Endothelial cell of umbilical vein (primary cell): ENCODE measurements around the gene NUDT2.

Experiments
- CTCF ChIP-seq, 2 donors: IDR thresholded peaks; 1 replicate in 1 of 2; 2 replicates in 1 of 2; pipeline ENCODE4 v1.5.1; 2011; ENCODE audit warnings: low read length in 2 of 2, mild to moderate bottlenecking in 2 of 2, moderate library complexity in 2 of 2, control low read depth in 1 of 2, inconsistent platforms in 1 of 2, low read depth in 1 of 2; ENCODE audit not compliant: insufficient read depth in 1 of 2; ENCODE audit errors: extremely low read depth in 1 of 2
- EZH2 ChIP-seq: IDR thresholded peaks from 2 replicates; pipeline ENCODE4 v1.6.1; 2012; ENCODE audit warnings: borderline replicate concordance, low read depth, mild to moderate bottlenecking, moderate library complexity, low read length, inconsistent platforms; ENCODE audit not compliant: severe bottlenecking
- GATA2 ChIP-seq: IDR thresholded peaks from 2 replicates; pipeline ENCODE4 v1.7.0; 2011; ENCODE audit warnings: low read depth, mild to moderate bottlenecking, moderate library complexity, mixed read lengths, low read length; ENCODE audit not compliant: insufficient read length, insufficient read depth
- JUN ChIP-seq: IDR thresholded peaks from 2 replicates; pipeline ENCODE4 v1.6.1; 2011; ENCODE audit warnings: borderline replicate concordance, low read depth; ENCODE audit not compliant: insufficient read length, insufficient read depth
- POLR2A ChIP-seq: IDR thresholded peaks from 2 replicates; pipeline ENCODE4 v1.6.1; 2012; ENCODE audit warnings: low read depth, mild to moderate bottlenecking, control low read depth, low read length
- POLR2AphosphoS5 ChIP-seq: IDR thresholded peaks from 2 replicates; pipeline ENCODE4 v1.6.1; 2012; ENCODE audit warnings: low read depth, mild to moderate bottlenecking, control low read depth, low read length, moderate library complexity; ENCODE audit not compliant: insufficient read depth

- no peak for TF ChIP-seq EZH2
- no peak for TF ChIP-seq CTCF (IDR thresholded peaks at IDR 0.05; ENCODE audit: extremely low read depth in 1 of 2, insufficient read depth in 1 of 2, low read depth in 1 of 2, low read length in 2 of 2)
- no peak for TF ChIP-seq POLR2AphosphoS5
- TF ChIP-seq GATA2, result no peak
- no peak for TF ChIP-seq JUN
- TF ChIP-seq POLR2A, result no peak
These were observed 56.3 kb downstream of the NUDT2 start for GRCh38 chr9:34385561-34386230.
